ENCODE measurements around the gene NCOA7.

NCOA7 gene, protein sequence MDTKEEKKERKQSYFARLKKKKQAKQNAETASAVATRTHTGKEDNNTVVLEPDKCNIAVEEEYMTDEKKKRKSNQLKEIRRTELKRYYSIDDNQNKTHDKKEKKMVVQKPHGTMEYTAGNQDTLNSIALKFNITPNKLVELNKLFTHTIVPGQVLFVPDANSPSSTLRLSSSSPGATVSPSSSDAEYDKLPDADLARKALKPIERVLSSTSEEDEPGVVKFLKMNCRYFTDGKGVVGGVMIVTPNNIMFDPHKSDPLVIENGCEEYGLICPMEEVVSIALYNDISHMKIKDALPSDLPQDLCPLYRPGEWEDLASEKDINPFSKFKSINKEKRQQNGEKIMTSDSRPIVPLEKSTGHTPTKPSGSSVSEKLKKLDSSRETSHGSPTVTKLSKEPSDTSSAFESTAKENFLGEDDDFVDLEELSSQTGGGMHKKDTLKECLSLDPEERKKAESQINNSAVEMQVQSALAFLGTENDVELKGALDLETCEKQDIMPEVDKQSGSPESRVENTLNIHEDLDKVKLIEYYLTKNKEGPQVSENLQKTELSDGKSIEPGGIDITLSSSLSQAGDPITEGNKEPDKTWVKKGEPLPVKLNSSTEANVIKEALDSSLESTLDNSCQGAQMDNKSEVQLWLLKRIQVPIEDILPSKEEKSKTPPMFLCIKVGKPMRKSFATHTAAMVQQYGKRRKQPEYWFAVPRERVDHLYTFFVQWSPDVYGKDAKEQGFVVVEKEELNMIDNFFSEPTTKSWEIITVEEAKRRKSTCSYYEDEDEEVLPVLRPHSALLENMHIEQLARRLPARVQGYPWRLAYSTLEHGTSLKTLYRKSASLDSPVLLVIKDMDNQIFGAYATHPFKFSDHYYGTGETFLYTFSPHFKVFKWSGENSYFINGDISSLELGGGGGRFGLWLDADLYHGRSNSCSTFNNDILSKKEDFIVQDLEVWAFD

DNA sequence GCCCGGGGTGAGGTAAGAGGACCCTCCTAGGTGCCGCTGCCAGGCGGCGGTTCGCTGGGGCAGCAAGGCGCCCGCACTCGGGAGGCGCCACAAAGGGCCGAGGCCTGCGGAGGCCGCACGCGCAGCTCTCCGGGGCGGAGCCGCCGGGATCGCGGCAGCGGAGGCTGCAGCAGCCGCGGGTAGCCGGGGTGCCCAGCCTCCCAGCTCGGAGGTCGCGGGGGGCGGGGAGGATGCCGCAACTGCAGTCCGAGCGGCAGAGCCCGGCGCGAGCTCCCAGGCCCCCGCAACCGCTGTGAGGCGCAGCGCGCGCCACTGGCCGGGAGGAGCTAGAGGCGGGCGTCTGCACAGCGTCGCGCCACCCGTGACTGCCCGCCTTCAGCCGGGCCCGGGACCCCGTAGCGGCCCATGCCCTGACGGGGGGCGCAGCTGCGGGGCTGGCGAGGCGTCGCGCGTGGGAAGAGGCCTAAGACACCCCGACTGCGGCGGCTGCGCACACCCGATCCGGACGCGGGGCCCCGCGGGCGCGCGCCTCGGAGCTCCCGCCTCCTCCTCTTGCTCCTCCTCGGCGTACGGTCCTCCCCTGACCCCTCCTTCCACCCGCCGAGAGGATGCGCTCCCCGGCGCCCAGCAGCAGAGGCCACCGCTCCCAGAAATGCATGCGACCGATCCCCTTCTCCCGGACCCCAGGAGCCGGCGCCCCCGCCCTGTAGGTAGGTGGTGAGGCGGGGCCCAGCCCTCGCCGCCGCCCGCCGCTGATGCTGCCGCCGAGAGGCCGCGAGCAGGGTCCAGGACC, at the start of gene NCOA7:
Gene NCOA7 (plus strand): TSS at position 603 of the 793 bp plus-strand sequence. CDS start 24,395 bp downstream, outside the sequence.
- in situ Hi-C loops (cut with MboI; ENCODE audit: low sequenced_read_pairs), result no loop called here

GRCh38 chr6:125741336-125741735, 49.4 kb upstream of the NCOA7 start:
- in situ Hi-C loops (cut with MboI; ENCODE audit: low sequenced_read_pairs), result no loop called here

- in situ Hi-C loops (cut with MboI; ENCODE audit: low sequenced_read_pairs), result no loop called here
Observed at GRCh38 chr6:125742024-125742423, 48.7 kb upstream of the NCOA7 start.

DNA sequence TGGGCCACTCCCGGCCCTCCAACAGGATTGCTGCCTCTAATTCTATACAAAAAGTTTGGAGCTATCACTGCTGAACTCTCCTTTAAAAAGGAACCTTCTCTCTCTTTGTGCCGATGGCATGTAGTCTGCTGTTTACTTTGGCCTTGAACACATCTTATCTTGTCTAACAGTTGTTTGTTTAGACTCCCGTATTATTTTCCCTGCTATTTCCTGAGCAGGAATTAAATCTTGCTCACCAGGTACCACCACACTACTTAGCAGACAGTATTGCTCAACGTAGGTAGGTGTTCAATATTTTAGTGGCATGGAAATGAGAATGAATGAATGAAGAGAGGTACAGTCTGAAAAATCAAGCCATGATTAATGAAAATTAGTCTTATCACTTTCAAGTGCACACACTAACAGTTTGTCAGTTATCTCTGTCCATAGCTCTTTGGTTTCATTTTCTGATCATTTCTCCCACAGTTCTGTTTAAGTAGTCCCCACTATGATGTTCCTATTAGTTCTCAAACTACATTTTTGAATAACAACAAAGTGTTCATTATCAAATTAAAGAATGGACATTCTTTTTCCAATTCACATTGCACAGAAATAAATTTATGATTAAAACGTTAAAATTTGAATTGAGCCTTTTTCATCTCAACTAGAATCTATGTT, 48.2 kb upstream of the NCOA7 start:
- in situ Hi-C loops (cut with MboI; ENCODE audit: low sequenced_read_pairs), result no loop called here

- in situ Hi-C loops (cut with MboI; ENCODE audit: low sequenced_read_pairs), result no loop called here
Observed at GRCh38 chr6:125743604-125744003, 47.2 kb upstream of the NCOA7 start.

- in situ Hi-C loops (cut with MboI; ENCODE audit: low sequenced_read_pairs), result no loop called here
Observed at GRCh38 chr6:125745281-125746018, 45.3 kb upstream of the NCOA7 start.

GRCh38 chr6:125746019-125746414, 44.7 kb upstream of the NCOA7 start:
- in situ Hi-C loops (cut with MboI; ENCODE audit: low sequenced_read_pairs), result no loop called here

DNA sequence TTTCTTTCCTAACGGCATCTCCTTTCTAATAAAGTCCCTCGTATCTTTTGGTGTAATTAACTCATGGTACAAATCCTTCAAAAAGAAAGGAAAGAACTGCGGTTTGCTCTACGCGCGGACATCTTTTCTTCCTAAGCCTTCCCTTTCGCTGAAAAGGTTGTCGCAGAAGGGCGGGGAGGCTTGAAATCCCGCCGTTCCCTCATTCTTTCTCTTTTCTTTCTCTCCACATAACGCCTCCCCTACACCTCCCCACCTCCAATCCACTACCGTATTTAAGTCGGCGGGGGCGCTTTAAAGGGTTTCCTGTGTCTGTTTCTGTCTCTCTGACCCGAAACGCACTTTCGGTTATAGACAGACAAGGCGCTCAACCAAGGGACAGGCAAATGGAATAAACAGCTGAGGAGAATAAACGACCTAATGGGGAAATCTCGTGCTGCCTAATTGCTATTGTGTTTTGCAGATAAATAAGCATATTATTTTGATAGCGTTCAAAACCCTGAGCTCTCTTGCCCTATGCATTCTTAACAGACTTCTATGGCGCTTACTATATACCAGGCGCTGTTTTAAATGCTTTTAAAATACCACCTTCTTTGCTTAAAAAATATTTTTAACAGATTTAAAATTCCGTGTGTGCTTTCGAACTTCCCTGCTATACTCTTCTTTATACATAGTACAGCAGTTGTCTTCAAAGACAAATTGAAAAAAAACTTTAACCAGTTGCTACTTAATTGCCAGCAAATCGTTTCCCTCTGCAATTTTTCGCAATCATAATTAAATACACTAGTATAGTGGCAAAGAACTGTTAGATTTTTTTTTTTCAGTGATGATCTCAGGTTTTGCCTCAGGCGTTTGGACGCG, 43.8 kb upstream of the NCOA7 start:
- in situ Hi-C loops (cut with MboI; ENCODE audit: low sequenced_read_pairs), result no loop called here

GRCh38 chr6:125747589-125748405, 43.0 kb upstream of the NCOA7 start:
- in situ Hi-C loops (cut with MboI; ENCODE audit: low sequenced_read_pairs), result no loop called here

- in situ Hi-C loops (cut with MboI; ENCODE audit: low sequenced_read_pairs), result no loop called here
Observed at GRCh38 chr6:125748406-125749172, 42.2 kb upstream of the NCOA7 start.

- in situ Hi-C loops (cut with MboI; ENCODE audit: low sequenced_read_pairs), result no loop called here
Observed at GRCh38 chr6:125749173-125749864, 41.4 kb upstream of the NCOA7 start, which contains the start of gene HEY2. HEY2 (plus strand) TSS chr6:125749632; CDS start chr6:125749777, 145 bp downstream.

- in situ Hi-C loops (cut with MboI; ENCODE audit: low sequenced_read_pairs), result no loop called here
Observed at GRCh38 chr6:125749865-125750691, 40.7 kb upstream of the NCOA7 start.

- in situ Hi-C loops (cut with MboI; ENCODE audit: low sequenced_read_pairs), result no loop called here
Observed at GRCh38 chr6:125750692-125751333, 39.9 kb upstream of the NCOA7 start.

DNA sequence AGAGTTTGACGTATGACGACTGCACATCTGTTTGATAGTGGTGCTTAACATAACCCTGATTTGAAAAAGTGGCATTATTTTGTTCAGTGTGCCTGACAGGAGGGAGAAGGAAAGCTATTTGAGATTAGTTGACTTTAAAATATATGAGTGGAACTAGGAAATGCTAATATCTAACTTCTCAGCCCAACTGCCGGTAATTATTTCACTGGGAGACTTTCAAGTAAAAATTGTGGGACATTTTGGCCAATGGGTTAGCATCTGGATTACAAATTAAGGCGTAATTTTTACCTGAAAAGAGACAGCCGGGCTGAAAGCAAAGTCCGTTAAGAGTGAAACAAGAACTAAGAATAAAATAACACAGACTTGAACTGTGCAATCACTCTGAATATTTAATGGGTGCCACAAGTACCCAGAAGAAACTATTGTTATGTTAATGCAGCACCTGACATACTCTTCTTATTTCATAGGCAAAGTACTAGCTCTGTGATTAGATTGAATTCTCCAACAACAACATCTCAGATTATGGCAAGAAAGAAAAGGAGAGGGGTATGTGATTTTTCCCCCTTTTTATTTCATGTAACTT, 39.3 kb upstream of the NCOA7 start:
- in situ Hi-C loops (cut with MboI; ENCODE audit: low sequenced_read_pairs), result no loop called here

GRCh38 chr6:125752773-125753172, 38.0 kb upstream of the NCOA7 start:
- in situ Hi-C loops (cut with MboI; ENCODE audit: low sequenced_read_pairs), result no loop called here
